Karpas-422 (cell line): Measurements from ENCODE around the gene LILRB5. TPM values are rescaled to one million over a fixed set of nuclear protein-coding genes. Genes with fewer than 3 reads are reported as not detected.
"Not testable (repeated sequence)": the region's sequence is repeated elsewhere in the genome, so short reads cannot be mapped to it uniquely, and the experiment has no call there.

ENCODE experiments used
- DNase-seq: peaks from one replicate; pipeline ENCODE4 v3.0.0-alpha.2; 2015
- H2AFZ ChIP-seq: fragments of 200-600 bp; sonication (generic); 2 replicates; pipeline ENCODE4 v1.6.1; 2014; ENCODE audit warnings: antibody characterized with exemption, low read length, mixed read lengths
- H3K27ac ChIP-seq: fragments of 200-600 bp; sonication (generic); 2 replicates; pipeline ENCODE4 v1.5.1; 2014; ENCODE audit warnings: mild to moderate bottlenecking, low read length, moderate library complexity
- H3K27me3 ChIP-seq: fragments of 200-600 bp; sonication (generic); 2 replicates; pipeline ENCODE4 v1.6.1; 2014; ENCODE audit warnings: low read length, mixed read lengths
- H3K36me3 ChIP-seq: fragments of 200-600 bp; sonication (generic); 2 replicates; pipeline ENCODE4 v1.6.1; 2014; ENCODE audit warnings: low read length, mixed read lengths; ENCODE audit not compliant: insufficient read depth
- H3K4me1 ChIP-seq: fragments of 200-600 bp; sonication (generic); 2 replicates; pipeline ENCODE4 v1.6.1; 2014; ENCODE audit warnings: mild to moderate bottlenecking, low read length, mixed read lengths
- H3K4me2 ChIP-seq: fragments of 200-600 bp; sonication (generic); 2 replicates; pipeline ENCODE4 v1.6.1; 2014; ENCODE audit warnings: low read length, low read depth, mild to moderate bottlenecking; ENCODE audit not compliant: poor library complexity, severe bottlenecking
- H3K4me3 ChIP-seq: fragments of 200-600 bp; sonication (generic); 2 replicates; pipeline ENCODE4 v1.5.1; 2014; ENCODE audit warnings: mild to moderate bottlenecking, antibody characterized with exemption, low read length, mixed read lengths
- H3K79me2 ChIP-seq: fragments of 200-600 bp; sonication (generic); 2 replicates; pipeline ENCODE4 v1.6.1; 2014; ENCODE audit warnings: mild to moderate bottlenecking, low read length, mixed read lengths
- H3K9ac ChIP-seq: fragments of 200-600 bp; sonication (generic); 2 replicates; pipeline ENCODE4 v1.6.0; 2014; ENCODE audit warnings: low read length
- H3K9me2 ChIP-seq: fragments of 200-600 bp; sonication (generic), shearing (Covaris generic); replicated peaks from 2 replicates; pipeline ENCODE4 v1.6.0; 2014; ENCODE audit warnings: mild to moderate bottlenecking, low read length, moderate library complexity; ENCODE audit not compliant: insufficient read depth
- H3K9me3 ChIP-seq: fragments of 300-700, 200-600 bp; sonication (generic); 2 replicates; pipeline ENCODE4 v1.6.1; 2014; ENCODE audit warnings: low read length, mixed read lengths
- H4K20me1 ChIP-seq: fragments of 200-600 bp; sonication (generic); 2 replicates; pipeline ENCODE4 v1.6.1; 2014; ENCODE audit warnings: mild to moderate bottlenecking, antibody characterized with exemption, low read length, low read depth; ENCODE audit not compliant: insufficient read depth
- total RNA-seq: library from RNA; depleted of rRNA; stranded (reverse); fragments of >200 nt; shearing (Covaris generic); gene quantifications from 2 replicates; pipeline ENCODE4 v1.2.3, GENCODE V29; 2014; ENCODE audit warnings: low replicate concordance

Gene LILRB5
- total RNA-seq, 1 experiment from 2014 or later = not detected

GRCh38 chr19:54272181-54272580 is 15.1 kb upstream of the LILRB5 start:
- H2AFZ ChIP-seq, H3K4me1 ChIP-seq, H3K9ac ChIP-seq, H4K20me1 ChIP-seq, H3K79me2 ChIP-seq, H3K27me3 ChIP-seq, H3K9me2 ChIP-seq, H3K4me3 ChIP-seq, H3K9me3 ChIP-seq, H3K4me2 ChIP-seq, H3K36me3 ChIP-seq, H3K27ac ChIP-seq, DNase-seq: not testable (repeated sequence)

DNA sequence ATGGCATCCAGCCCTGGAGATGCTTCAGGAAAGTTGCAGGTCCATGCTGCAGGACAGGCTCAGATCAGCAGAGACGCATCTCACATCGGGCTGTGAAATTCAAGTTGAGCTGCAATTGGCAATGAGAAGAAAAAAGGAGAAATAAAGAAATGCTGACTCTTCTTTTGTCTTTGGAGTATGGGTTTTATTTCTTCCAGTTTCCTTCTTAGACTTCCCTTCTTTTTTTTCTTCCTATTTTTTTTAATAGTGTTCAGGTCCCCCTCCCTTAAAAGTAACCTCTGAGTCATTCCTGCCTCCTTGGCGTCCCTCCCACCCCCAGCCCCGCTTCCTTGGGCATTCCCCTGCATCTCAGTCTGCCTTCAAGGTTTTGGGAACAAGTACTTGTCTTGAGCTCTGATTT is 14.5 kb upstream of the LILRB5 start:
- H3K36me3 ChIP-seq, H3K9me3 ChIP-seq, H3K4me3 ChIP-seq, DNase-seq, H3K4me1 ChIP-seq, H2AFZ ChIP-seq, H3K79me2 ChIP-seq, H4K20me1 ChIP-seq, H3K9ac ChIP-seq, H3K4me2 ChIP-seq, H3K9me2 ChIP-seq, H3K27me3 ChIP-seq, H3K27ac ChIP-seq: not testable (repeated sequence)

DNA sequence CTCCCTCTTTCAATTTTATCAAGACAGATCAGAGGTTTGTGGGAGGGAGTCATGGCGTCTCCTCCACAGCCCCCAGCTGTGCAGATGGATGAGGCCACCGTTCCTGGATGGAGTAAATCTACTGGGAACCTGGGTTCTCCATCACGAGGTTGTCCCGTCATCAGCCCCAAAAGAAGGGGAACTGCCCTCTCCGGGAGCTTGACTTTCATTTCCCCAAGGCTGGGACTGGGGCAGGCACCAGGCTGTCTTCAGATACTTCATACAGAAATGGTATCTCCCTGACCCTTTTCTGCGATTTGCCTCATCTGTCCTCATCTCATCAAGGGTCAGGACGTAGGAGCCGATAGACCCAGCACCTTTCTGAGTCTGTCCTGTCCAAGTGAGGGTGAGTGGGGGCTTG is 14.0 kb upstream of the LILRB5 start:
- Histone ChIP-seq H3K79me2 (no peaks in the 10 kb centered on the region), H3K9ac (no peak overlapping the region), H3K4me3 (no peak overlapping the region), H3K27ac (no peak overlapping the region), H3K4me2 (no peak overlapping the region), H3K36me3 (no peaks in the 10 kb centered on the region), H3K4me1 (no peaks in the 10 kb centered on the region), H3K27me3 (peaks cover 3% of the 10 kb centered on the region; the same call in 1 of the 2 replicates), H3K9me2 (no peaks in the 10 kb centered on the region), H4K20me1 (no peaks in the 10 kb centered on the region), H3K9me3 (no peaks in the 10 kb centered on the region), H2AFZ (no peak overlapping the region)
- no peak for DNase-seq

GRCh38 chr19:54268936-54269335 is 11.9 kb upstream of the LILRB5 start:
- H3K27ac ChIP-seq = no peak overlapping the region
- no peaks in the 10 kb centered on the region for H3K9me2 ChIP-seq
- H3K36me3 ChIP-seq = no peaks in the 10 kb centered on the region
- no peaks in the 10 kb centered on the region for H3K79me2 ChIP-seq
- H3K9ac ChIP-seq = no peak overlapping the region
- peaks cover 3% of the 10 kb centered on the region; the same call in 1 of the 2 replicates for H3K27me3 ChIP-seq
- H4K20me1 ChIP-seq = no peaks in the 10 kb centered on the region
- H2AFZ ChIP-seq = no peak overlapping the region
- no peaks in the 10 kb centered on the region for H3K4me1 ChIP-seq
- H3K4me2 ChIP-seq = no peak overlapping the region
- no peak overlapping the region for H3K4me3 ChIP-seq
- DNase-seq = no peak
- H3K9me3 ChIP-seq = no peaks in the 10 kb centered on the region

GRCh38 chr19:54266133-54266532 is 9.1 kb upstream of the LILRB5 start:
- Histone ChIP-seq H3K9me2 (no peaks in the 10 kb centered on the region), H3K27ac (no peak overlapping the region), H3K36me3 (no peaks in the 10 kb centered on the region), H2AFZ (no peak overlapping the region), H3K4me3 (no peak overlapping the region), H4K20me1 (no peaks in the 10 kb centered on the region), H3K9ac (no peak overlapping the region), H3K9me3 (no peaks in the 10 kb centered on the region), H3K27me3 (peaks cover 3% of the 10 kb centered on the region; the same call in 1 of the 2 replicates), H3K79me2 (no peaks in the 10 kb centered on the region), H3K4me2 (no peak overlapping the region), H3K4me1 (no peaks in the 10 kb centered on the region)
- peak; percentile 91 for DNase-seq

- no peak overlapping the region for H2AFZ ChIP-seq
- H3K4me2 ChIP-seq = no peak overlapping the region
- H3K36me3 ChIP-seq = no peaks in the 10 kb centered on the region
- H3K27me3 ChIP-seq = no peaks in the 10 kb centered on the region
- H3K4me1 ChIP-seq = no peaks in the 10 kb centered on the region
- H3K27ac ChIP-seq = no peak overlapping the region
- H4K20me1 ChIP-seq = no peaks in the 10 kb centered on the region
- no peaks in the 10 kb centered on the region for H3K79me2 ChIP-seq
- no peaks in the 10 kb centered on the region for H3K9me3 ChIP-seq
- H3K9me2 ChIP-seq = no peaks in the 10 kb centered on the region
- H3K4me3 ChIP-seq = no peak overlapping the region
- no peak for DNase-seq
- no peak overlapping the region for H3K9ac ChIP-seq
These were observed 5.4 kb upstream of the LILRB5 start for GRCh38 chr19:54262470-54262869.

DNA sequence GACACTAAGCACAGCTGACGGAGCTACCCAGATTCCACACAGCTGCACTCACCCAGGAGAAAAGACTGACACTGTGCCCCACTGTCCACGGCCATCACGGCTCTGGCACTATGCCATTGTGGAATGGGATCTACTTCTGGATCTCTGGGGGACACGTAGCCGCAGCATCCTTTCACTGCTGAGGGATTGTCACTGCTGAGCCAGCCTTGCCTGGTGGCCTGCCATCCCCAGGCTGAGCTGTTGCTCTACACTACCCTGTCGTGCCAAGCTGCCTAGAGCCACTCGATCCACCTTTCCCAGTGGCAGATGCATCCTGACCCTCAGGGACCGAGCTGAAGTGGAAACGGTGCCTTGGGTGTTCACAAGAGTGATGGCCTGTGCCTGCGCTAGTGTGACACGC is 5.0 kb upstream of the LILRB5 start:
- no peaks in the 10 kb centered on the region for H3K9me2 ChIP-seq
- no peak overlapping the region for H3K4me2 ChIP-seq
- H3K27me3 ChIP-seq = no peaks in the 10 kb centered on the region
- H4K20me1 ChIP-seq = no peaks in the 10 kb centered on the region
- H3K4me1 ChIP-seq = no peaks in the 10 kb centered on the region
- no peaks in the 10 kb centered on the region for H3K79me2 ChIP-seq
- no peaks in the 10 kb centered on the region for H3K36me3 ChIP-seq
- no peak overlapping the region for H3K4me3 ChIP-seq
- no peak overlapping the region for H3K9ac ChIP-seq
- no peak for DNase-seq
- no peak overlapping the region for H3K27ac ChIP-seq
- H2AFZ ChIP-seq = no peak overlapping the region
- no peaks in the 10 kb centered on the region for H3K9me3 ChIP-seq

DNA sequence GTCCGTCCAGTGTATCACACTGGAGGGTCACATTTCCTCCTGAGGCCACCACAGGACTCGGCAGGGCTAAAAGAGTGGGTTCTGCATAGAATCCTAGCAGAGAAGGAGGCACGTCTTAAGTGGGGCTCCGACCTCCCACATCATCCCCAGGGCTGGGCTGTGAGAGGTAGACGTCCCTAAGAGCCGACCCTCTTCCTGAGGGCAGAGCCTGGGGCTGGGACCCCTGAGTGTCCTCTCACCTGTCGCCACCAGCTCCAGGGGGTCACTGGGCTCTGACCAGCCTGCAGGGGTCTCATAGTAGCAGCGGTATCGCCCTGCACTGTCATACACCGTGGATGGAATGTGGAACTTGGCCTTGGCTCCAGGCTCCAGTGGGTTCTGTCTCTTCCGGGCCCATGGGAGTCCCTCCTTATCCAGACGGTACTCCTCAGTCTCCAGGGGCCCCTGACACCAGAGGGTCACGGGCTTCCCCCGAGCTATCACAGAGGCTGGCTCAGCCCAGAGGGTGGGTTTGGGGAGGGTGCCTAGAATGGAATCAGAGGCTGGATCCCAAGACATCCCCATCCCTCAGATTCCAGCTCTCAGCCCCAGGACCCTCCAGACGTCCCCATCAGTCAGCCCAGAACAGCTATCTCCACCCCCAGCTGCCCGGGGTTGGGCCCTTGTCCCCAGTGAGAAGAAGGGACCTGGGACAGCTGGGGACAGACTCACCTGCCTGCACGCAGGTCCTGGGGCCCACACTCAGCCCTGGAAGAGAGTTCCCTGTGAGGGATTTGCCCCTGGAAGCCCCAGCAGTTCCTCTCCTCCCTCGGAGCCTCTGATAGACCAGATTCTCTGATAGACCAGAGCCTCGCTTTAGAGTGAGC is 590 bp downstream of the LILRB5 start:
- Histone ChIP-seq H3K9me3 (no peaks in the 10 kb centered on the region), H3K36me3 (no peaks in the 10 kb centered on the region), H4K20me1 (no peaks in the 10 kb centered on the region; the same call in 1 of the 2 replicates), H3K9ac (no peak overlapping the region), H3K4me1 (no peaks in the 10 kb centered on the region), H3K79me2 (no peaks in the 10 kb centered on the region), H3K4me3 (no peak overlapping the region), H3K27ac (no peak overlapping the region), H3K4me2 (no peak overlapping the region), H2AFZ (no peak overlapping the region), H3K27me3 (no peaks in the 10 kb centered on the region), H3K9me2 (no peaks in the 10 kb centered on the region)
- no peak for DNase-seq
